Left ventricle myocardium inferior (tissue), 1 donor: ENCODE data around the gene GNG10. TPM values are rescaled to one million over a fixed set of nuclear protein-coding genes. Genes with fewer than 3 reads are reported as not detected.

Experiments used
- DNase-seq: peaks from one replicate; pipeline ENCODE4 v3.0.0-alpha.2; 2020
- H3K27ac ChIP-seq: fragments of 200-600 bp; replicated peaks from 2 replicates; pipeline ENCODE4 v1.8.0; 2021
- H3K27me3 ChIP-seq: fragments of 200-600 bp; 2 replicates; pipeline ENCODE4 v1.8.0; 2021; ENCODE audit warnings: low read depth
- H3K36me3 ChIP-seq: fragments of 200-600 bp; 2 replicates; pipeline ENCODE4 v1.8.0; 2021
- H3K4me1 ChIP-seq: fragments of 200-600 bp; 2 replicates; pipeline ENCODE4 v1.8.0; 2021
- H3K4me3 ChIP-seq: fragments of 200-600 bp; 2 replicates; pipeline ENCODE4 v1.8.0; 2021; ENCODE audit warnings: mild to moderate bottlenecking, moderate library complexity
- H3K9me3 ChIP-seq: fragments of 200-600 bp; replicated peaks from 2 replicates; pipeline ENCODE4 v1.8.0; 2021
- CTCF ChIP-seq: fragments of 200-600 bp; IDR thresholded peaks from 2 replicates; pipeline ENCODE4 v1.8.0; 2021; ENCODE audit warnings: antibody characterized with exemption, mild to moderate bottlenecking, borderline replicate concordance
- intact Hi-C: fragments of 100-400 bp; cut with micrococcal nuclease; formaldehyde crosslinking; loops from one replicate; pipeline ENCODE4 v1.11.0; 2022
- total RNA-seq: library from RNA; stranded (reverse); fragmentation: NEBNext Ultra II Directional; extraction: Animal tissue kit (Norgen Biotek cat#: 25700); gene quantifications from one replicate; pipeline ENCODE4 v1.2.1, GENCODE V29; 2021
- donor health status: DM: no; HTN: yes; CAD: no; lungs with severe emphysema.

The GNG10 gene
- total RNA-seq, 1 donor from 2014 or later = 27.4 TPM

- DNase-seq = no peak
- intact Hi-C loops = no loop called here
These were observed 29.3 kb upstream of the GNG10 start for GRCh38 chr9:111632060-111632459.

GRCh38 chr9:111632695-111633388 is 28.6 kb upstream of the GNG10 start:
- Histone ChIP-seq H3K27ac (no peak overlapping the region), H3K4me1 (peaks cover 60% of the 10 kb centered on the region), H3K4me3 (peak overlapping the region; percentile 97), H3K9me3 (no peaks in the 10 kb centered on the region), H3K27me3 (no peaks in the 10 kb centered on the region), H3K36me3 (no peaks in the 10 kb centered on the region)
- intact Hi-C loops = no loop called here
- no peak for DNase-seq
- TF ChIP-seq CTCF = no peak

More at GRCh38 chr9:111632060-111632459, 29.3 kb upstream of the GNG10 start:
- Histone ChIP-seq H3K9me3 (no peaks in the 10 kb centered on the region), H3K27me3 (no peaks in the 10 kb centered on the region), H3K4me3 (peak overlapping the region; percentile 97), H3K4me1 (peaks cover 56% of the 10 kb centered on the region), H3K27ac (peak overlapping the region; percentile 93), H3K36me3 (no peaks in the 10 kb centered on the region)
- TF ChIP-seq CTCF = no peak

GRCh38 chr9:111633389-111633736 is 28.0 kb upstream of the GNG10 start:
- intact Hi-C loops = no loop called here
- TF ChIP-seq CTCF = no peak
- H3K4me1 ChIP-seq = peaks cover 60% of the 10 kb centered on the region
- H3K9me3 ChIP-seq = no peaks in the 10 kb centered on the region
- no peak overlapping the region for H3K27ac ChIP-seq
- no peaks in the 10 kb centered on the region for H3K27me3 ChIP-seq
- H3K4me3 ChIP-seq = no peak overlapping the region
- H3K36me3 ChIP-seq = no peaks in the 10 kb centered on the region
- no peak for DNase-seq

- no peak overlapping the region for H3K4me3 ChIP-seq
- no peak for DNase-seq
- no peak for TF ChIP-seq CTCF
- no peaks in the 10 kb centered on the region for H3K9me3 ChIP-seq
- H3K27me3 ChIP-seq = no peaks in the 10 kb centered on the region
- no peak overlapping the region for H3K27ac ChIP-seq
- H3K36me3 ChIP-seq = no peaks in the 10 kb centered on the region
- peaks cover 66% of the 10 kb centered on the region for H3K4me1 ChIP-seq
- intact Hi-C loops = no loop called here
These were observed 26.5 kb upstream of the GNG10 start for GRCh38 chr9:111634860-111635259.

GRCh38 chr9:111637421-111637950 is 23.9 kb upstream of the GNG10 start:
- TF ChIP-seq CTCF = no peak
- H3K27ac ChIP-seq = no peak overlapping the region
- no peaks in the 10 kb centered on the region for H3K27me3 ChIP-seq
- DNase-seq = no peak
- intact Hi-C loops = no loop called here
- H3K36me3 ChIP-seq = no peaks in the 10 kb centered on the region
- no peaks in the 10 kb centered on the region for H3K9me3 ChIP-seq
- H3K4me3 ChIP-seq = no peak overlapping the region
- H3K4me1 ChIP-seq = peaks cover 43% of the 10 kb centered on the region
